ENCODE data around the gene CACNA1I.

DNA sequence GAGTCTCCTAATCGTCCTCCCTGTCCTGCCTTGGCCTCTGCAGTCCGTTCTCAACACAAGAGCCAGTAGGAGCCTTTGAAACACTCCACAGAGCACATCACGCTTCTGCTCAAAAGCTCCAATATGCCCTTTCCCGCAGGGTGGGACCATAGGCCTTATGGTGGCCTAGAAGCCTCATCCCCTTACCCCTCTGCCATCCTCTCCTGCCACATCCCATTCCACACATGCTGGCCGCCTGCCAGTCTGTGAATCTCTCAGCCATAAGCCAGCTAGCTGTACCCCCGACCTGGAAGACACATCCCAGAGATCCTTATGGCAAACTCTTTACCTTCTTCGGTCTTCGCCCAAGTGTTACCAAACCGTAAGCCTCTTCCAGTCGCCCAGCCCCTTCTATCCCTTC lies 165.2 kb downstream of the CACNA1I start:
- TF ChIP-seq POLR2AphosphoS5 (IDR thresholded peaks at IDR 0.05; ENCODE audit: borderline replicate concordance, low read depth, low read length) (no peak), EZH2 (IDR thresholded peaks at IDR 0.05) (no peak), FOXP2 (optimal IDR thresholded peaks at IDR 0.05; ENCODE audit: control extremely low read depth, extremely low read length, insufficient read depth) (no peak)

Data from SK-N-MC (cell line).